COLO668 (cell line): ENCODE data around the gene PEX13.

Experiments used
- DNase-seq: peaks from one replicate; lab custom pipeline; 2025; ENCODE audit not compliant: unreplicated experiment; lab: John Stamatoyannopoulos, UW

PEX13 gene

DNA sequence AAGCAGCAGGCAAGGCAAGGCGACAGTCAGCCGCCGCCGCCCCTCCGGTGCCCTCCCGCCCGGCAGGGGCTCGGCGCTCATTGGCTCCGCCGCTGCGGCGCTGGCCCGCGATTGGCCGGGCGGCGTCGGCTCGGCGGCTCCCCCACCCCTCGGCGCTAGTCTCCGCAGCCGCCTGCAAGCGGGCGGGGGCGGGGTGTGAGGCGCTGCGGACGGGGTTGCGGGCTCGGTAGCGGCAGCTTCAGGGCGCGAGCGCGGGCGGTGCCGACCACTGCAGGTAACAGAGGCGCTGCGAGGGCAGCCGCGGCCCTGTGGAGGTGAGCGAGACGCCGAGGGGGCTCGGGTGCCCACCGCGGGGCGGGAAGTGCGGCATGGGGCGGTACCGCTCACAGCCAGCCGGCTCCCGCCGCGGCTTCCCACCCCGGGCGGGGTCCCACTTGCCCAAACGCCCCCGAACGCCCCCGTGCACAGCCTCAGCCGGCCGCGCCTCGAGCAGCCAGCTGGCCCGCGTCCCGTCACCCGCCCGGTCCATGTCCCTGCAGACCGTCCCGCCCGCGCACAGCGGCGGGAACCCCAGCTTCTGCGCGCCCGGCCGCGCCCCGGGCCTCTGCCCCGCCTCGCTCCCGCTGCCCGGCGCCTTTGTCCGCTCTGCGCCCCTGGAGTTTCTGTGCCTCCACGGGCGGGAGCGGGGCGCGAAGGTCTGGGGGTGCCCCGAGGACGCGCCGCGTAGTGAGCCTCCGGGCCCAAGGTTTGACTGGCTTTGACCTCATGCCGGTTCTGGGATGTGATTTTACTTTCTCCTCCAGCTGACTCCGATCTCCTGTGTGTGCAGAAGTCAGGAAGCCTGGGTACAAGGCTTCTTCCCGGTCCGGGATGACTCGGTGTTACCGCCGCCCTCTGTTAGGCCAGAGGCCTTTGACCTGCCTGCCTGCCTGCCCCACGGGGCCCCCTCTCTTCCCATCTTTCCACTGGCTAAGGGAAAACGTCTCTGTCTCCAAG, 48.5 kb downstream of the PEX13 start, which contains the start of gene SANBR:
Gene SANBR, plus strand, starts transcription at position 158 of the 996 bp plus-strand sequence. CDS start 4,480 bp downstream, outside the sequence.
- peak; percentile 95 for DNase-seq

DNA sequence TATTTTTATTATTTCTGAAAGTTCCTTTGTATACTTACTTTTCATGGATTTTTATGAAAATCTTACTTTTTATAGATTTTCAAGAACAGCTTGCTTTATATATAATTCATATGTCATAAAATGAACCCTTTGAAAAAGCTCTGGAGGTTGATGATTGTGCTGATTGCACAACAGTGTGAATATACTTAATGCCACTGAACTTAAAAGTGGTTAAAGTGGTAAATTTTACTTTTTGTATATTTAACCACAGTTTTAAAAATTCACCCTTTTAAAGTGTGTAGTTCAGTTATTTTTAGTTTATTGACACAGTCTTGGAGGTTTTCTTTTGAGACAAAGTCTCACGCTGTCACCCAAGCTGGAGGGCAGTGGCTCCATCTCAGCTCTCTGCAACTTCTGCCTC, 56.6 kb downstream of the PEX13 start:
- no peak for DNase-seq

DNA sequence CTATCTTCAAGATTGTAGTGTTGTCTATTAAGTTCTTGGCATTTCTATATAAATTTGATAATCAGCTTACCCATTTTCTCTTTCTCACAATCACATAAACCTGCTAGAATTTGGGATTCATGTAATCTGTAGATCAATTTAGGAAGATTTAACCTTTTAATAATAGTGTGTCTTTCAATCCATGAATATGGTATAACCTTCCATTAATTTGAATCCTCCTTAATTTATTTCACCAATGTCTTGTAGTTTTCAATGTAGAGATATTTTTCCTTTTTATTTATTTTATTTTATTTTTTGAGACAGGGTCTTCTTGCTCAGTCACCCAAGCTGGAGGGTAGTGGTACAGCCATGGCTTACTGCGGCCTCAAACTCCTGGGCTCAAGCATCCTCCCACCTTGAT, 68.4 kb downstream of the PEX13 start:
- DNase-seq: no peak

DNA sequence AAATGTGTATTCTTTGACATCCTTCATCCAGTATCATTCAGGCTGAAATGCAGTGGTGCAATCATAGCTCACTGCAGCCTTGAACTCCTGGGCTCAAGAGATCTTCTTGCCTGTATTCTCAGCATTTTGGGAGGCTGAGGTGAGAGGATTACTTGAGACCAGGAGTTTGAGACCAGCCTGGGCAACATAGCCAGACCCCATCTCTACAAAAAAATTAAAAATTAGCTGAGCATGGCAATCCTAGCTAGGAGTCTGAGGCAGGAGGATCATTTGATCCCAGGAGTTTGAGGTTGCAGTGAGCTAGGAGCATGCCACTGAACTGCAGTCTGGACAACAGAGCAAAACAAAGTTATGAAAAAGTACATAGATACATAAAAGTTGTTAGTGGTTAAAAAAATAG, 72.3 kb downstream of the PEX13 start:
- DNase-seq: no peak

DNA sequence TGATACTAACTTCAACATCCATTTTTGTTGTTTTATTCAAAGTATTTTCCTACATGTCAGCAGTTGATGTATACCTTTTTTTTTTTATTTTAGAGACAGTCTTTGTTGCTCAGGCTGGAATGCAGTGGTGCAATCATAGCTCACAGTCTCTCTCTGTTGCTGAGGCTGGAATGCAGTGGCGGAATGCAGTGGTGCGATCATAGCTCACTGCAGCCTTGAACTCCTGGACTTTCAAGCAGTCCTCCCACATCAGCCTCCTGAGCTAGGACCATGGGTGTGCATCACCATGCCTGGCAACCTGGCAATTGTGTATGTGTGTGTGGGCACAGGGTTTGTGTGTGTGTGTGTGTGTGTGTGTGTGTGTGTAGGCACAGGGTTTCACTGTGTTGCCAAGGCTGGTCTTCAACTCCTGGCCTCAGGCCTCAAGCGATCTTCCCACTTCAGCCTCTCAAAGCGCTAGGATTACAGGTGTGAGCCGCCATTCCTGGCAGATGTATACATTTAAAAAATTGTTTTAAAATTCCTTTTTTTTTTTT, 72.9 kb downstream of the PEX13 start:
- no peak for DNase-seq

DNA sequence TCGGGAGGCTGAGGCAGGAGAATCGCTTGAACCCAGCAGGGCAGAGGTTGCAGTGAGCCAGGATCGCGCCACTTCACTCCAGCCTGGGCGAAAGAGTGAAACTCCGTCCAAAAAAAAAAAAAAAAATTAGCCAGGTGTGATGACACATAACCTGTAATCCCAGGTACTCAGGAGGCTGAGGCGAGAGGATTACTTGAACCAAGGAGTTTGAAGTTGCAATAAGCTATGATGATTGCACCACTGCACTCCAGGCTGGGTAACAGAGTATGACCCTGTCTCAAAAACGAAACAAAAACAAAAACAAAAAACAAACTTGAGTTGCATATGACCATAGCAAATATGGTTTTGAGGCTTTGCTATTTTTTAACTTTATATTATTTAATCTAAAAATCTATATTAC, 74.0 kb downstream of the PEX13 start:
- no peak for DNase-seq

DNA sequence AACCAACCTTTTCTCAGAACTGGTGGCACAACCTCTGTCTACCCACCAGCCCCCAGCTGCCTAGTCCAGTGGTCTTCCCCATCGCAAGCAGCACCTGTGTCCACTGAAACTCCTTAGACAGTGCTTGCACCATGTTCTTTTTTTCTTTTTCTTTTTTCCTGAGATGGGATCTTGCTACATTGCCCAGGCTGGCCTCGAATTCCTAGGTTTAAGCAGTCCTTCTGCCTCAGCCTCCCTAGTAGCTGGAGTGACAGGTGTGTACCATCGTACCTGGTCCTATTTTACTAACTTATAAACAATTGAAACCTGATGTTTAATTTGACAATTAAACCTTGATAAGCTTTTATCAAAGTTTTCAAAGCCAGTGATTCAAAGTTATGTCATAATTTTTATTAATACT, 78.9 kb downstream of the PEX13 start:
- no peak for DNase-seq

DNA sequence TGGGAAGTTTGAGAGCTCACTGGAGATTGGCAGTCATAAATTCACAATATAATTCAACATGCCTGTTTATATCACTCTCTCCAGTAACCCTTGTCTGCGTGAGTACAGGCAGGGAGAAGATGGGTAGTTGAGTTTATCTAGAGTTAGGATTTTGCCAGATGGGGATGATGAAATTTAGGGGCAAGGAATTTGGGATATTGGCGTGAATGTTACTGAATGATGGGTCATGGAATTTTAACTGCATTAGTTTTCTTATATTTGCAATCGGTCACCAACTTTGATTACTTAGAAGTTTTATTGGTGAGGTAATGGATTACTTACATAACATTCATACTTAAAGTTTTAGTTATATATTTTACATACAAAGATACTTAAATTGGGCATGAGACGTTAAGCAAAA, 83.3 kb downstream of the PEX13 start:
- no peak for DNase-seq
